ENCODE results near the gene DTX3.

Gene DTX3

DNA sequence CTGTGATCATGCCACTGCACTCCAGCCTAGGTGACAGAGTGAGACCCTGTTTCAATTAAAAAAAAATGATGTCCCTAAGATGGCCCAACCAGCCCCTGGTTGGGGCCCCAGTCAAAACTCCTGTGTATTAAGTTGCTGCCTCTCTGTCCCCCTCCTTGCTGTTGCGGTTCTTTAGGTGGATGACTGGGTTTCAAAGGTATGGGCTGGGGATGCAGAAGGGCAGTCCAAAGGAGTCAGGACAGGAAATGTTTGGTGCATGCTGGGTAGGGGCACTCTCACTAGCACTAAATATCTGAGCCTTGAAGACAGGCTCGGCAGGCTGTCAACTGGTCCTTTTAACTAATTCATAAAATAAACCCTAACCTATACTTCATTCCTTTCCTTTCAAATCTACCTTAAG lies 25.6 kb upstream of the DTX3 start:
- TF ChIP-seq GATA2 (IDR thresholded peaks at IDR 0.05; ENCODE audit: low read depth, low read length) (no peak), GATA3 (IDR thresholded peaks at IDR 0.05; ENCODE audit: low read depth, low read length) (no peak)

DNA sequence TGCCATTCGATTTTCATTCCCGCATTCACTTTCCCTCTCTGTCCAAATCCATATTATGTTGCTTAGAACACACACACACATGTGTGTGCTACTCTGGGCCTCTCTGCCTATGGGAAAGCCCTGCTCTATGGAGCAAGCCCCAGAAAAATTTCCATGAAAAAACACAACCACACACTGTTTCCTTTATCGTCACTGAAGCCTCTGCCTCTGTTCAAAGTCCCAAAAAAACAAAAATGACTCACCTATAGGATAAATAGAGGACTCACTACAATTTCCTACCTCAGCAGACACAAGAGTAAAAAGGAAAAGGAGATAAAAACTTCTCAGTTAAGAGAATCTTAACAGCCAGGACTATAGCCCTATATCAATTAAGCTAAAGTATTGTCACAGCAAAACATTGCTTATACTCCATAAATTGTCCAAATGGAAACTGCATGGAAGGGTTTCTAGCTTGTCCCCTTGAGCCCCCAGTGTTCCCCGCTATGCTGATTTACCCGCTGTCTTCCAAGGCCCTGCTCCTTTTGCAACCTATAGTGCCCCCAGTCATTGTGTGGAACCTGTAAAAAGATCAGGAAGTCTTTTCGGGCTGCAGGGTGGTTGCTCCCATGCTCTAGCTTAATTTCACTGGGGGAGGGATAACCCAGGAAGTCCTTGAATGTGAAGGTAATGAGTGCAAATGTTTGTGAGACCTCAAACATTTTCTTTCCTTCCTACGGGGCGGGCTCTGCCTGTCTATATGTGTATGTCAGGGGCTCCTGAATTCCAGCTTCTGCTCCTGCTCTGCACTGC lies 24.8 kb upstream of the DTX3 start:
- no peak for TF ChIP-seq GATA2 (IDR thresholded peaks at IDR 0.05; ENCODE audit: low read depth, low read length)
- no peak for TF ChIP-seq GATA3 (IDR thresholded peaks at IDR 0.05; ENCODE audit: low read depth, low read length)

DNA sequence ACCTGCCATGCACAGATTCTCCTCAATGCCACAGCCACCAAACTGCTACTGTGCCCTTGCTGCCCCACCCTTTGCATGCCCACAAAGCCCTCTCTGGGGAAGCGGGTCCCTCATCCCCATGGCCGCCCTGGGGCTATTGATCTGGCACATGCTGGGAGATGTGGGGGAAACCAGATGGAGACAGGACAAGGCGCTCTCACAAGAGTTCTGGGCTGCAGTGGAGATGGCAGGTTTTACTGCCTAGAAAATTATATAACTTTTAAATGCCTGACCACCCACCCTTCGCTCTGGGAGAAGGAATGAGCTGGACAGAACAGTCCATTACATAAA lies 24.2 kb upstream of the DTX3 start:
- TF ChIP-seq GATA2 (IDR thresholded peaks at IDR 0.05; ENCODE audit: low read depth, low read length) (no peak), GATA3 (IDR thresholded peaks at IDR 0.05; ENCODE audit: low read depth, low read length) (no peak)

DNA sequence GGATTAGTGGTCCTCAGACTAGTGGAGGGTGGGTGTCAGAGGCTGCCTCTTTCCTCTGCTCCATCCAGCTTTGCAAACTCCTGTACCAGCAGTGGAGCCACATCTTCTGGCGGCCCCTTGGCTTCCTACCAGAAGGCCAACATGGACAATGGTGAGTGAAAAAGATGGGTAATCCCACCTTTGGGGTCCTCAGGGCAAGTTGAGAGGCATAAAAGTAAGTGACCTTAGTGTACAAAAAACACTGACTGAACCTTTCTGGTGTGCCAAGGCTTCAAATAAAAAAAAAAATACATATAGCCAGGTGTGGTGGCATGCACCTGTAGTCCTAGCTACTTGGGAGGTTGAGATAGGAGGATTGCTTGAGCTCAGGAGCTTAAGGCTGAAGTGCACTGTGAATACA lies 22.8 kb upstream of the DTX3 start:
- no peak for TF ChIP-seq GATA2 (IDR thresholded peaks at IDR 0.05; ENCODE audit: low read depth, low read length)
- no peak for TF ChIP-seq GATA3 (IDR thresholded peaks at IDR 0.05; ENCODE audit: low read depth, low read length)

DNA sequence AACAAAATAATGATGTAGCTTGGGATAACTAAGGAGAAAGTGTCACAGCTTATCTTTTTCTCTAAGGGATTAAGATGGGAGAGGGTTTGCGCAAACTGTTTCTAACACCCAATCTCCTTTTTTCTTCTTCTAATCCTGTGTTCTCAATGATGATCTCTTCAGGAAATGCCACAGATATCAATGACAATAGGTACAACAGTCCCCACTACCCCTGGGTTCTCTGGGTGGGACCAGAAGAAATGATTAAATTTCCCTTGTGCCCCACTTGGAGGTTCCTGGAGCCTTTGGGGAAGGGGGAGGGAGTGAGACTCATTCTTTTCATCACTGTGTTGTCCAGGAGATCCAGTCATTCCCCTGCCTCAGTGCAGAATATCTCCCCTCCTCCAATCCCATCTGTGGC lies 22.2 kb upstream of the DTX3 start:
- no peak for TF ChIP-seq GATA3 (IDR thresholded peaks at IDR 0.05; ENCODE audit: low read depth, low read length)
- TF ChIP-seq GATA2 (IDR thresholded peaks at IDR 0.05; ENCODE audit: low read depth, low read length): no peak

DNA sequence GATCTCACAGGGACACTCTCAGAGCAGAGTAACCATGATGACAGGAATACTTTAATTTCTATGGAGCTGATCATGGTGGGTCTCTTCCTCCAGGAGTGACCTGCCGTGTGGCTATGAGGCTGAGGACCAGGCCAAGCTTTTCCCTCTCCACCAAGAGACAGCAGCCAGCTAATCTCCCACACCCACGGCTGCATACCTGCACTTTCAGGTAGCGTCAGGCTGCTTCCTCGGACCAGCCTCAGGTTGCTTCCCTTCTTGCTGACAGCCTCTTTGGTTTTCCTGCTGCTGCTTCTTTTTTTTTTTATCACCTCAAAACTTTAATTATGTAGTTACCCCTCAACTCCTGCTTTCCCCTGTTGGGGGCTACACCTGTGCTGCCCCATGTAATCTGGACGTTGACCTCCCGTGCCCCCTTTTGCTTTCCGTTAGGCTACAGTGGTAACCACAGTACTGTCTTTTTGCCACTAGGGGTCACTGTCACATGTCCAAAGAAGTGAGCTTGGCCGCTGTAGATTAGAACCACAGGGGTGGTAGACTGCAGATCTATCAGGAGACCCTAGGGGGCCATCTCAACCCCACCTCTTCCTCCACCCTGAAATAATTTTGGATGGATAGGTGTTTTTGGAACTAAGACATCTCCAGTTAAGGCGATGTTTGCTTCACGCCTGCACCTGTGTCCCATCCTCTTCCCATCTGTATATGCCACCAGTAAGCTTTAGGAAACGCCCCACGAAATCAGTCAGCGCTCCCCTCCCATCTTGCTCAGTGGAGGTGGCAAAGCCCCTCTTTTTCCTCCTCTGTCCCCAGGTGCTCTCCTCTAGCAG lies 21.4 kb upstream of the DTX3 start:
- TF ChIP-seq GATA3 (IDR thresholded peaks at IDR 0.05; ENCODE audit: low read depth, low read length): no peak
- TF ChIP-seq GATA2 (IDR thresholded peaks at IDR 0.05; ENCODE audit: low read depth, low read length): no peak

DNA sequence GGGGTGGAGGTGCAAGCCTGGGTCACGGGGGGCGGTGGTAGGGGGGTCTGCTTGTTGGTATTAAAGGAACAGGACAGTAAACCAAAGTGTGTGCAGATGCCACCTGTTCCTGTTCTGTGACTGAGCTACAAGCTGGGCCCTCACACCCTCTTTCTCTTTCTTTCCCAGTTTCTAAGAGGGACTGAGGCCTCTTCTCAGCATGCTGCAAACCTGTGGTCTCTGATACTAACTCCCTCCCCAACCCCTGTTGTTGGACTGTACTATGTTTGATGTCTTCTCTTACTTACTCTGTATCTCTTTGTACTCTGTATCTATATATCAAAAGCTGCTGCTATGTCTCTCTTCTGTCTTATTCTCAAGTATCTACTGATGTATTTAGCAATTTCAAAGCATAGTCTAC lies 20.6 kb upstream of the DTX3 start:
- TF ChIP-seq GATA2 (IDR thresholded peaks at IDR 0.05; ENCODE audit: low read depth, low read length) (no peak), GATA3 (IDR thresholded peaks at IDR 0.05; ENCODE audit: low read depth, low read length) (no peak)

DNA sequence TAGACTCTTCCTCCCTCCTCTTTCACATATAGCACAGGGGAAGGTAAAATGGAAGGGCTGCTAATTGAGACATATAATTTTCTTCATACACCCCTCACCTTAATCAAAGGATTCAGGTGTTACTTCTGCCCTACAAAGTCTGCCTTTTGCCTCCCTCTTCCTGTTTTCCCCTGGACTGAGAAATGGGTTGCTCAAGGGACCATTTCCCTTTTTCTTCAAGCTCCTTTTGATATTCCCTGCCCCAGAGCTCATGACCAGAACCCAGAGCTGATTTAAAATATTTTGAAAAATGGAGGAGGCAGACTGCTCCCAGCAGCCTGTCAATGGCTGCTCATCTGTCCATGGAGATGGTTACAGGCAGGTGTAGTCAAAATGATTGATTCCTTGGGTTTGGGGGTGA lies 19.9 kb upstream of the DTX3 start:
- no peak for TF ChIP-seq GATA2 (IDR thresholded peaks at IDR 0.05; ENCODE audit: low read depth, low read length)
- no peak for TF ChIP-seq GATA3 (IDR thresholded peaks at IDR 0.05; ENCODE audit: low read depth, low read length)

DNA sequence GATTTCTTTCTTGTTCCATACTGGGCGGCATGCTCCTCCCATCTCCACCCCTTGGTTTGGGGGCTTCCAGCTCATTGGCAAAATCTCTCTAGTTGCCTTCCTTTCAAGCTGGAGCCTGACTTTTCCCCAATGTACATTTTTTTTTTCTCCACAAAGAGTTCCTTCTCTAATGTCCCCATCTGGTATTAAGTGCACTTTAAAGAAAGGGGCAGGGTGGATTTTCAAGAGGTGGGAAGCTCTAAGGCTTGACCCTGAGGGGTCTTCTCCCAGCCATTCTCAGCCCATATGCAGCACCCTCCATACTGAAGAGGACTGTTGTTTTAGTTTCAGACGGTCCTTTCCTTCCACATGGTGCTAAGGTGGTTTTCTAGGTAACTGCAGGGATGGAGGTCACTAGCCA lies 19.5 kb upstream of the DTX3 start:
- TF ChIP-seq GATA2 (IDR thresholded peaks at IDR 0.05; ENCODE audit: low read depth, low read length) (no peak), GATA3 (IDR thresholded peaks at IDR 0.05; ENCODE audit: low read depth, low read length) (no peak)

DNA sequence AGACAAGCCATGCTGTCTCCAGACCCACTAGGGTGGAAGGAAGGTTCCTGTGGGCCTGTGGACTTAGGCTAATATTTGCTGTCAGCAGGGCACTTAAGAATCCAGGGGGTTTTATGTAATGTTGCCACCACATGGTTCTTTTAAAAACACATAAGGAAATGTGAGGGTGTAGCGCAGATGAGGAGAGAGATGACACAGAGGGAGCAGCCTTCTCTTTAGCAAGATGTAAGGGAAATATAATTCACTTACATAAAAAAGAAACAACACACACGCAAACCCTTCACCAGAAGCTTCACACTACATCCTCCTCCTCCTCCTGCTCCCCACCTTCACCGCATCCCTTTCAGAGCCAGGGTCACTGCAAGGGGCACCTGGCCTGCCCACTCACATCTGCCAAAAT lies 18.5 kb upstream of the DTX3 start:
- TF ChIP-seq GATA3 (IDR thresholded peaks at IDR 0.05; ENCODE audit: low read depth, low read length) (no peak), GATA2 (IDR thresholded peaks at IDR 0.05; ENCODE audit: low read depth, low read length) (no peak)

DNA sequence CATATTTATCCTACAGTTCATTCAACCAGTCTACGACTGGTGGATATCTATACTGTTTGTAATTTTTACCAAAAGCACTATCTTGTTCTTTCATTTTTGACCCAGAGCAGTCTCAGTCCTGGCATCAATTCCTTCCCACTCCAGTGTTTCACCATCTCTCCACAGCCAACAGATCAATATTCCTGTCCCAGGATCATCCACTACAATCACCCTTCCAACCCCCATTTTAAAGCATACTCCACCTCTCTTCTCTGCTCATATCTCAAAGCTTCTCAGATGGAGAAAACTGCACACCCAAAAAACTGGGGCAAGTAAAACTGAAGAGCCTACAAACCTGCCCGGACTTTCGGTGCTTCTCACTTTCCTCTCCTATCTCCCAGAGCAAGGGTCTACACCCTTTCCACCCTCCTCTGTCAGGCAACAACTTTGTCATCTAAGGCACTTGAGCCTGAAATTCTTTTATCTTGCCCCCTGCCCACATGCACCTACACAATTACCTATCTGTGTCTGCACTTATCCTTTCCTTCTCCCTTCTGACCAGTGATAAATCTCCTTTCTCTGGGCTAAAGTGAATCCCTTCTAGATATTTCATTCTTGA lies 17.7 kb upstream of the DTX3 start:
- TF ChIP-seq GATA2 (IDR thresholded peaks at IDR 0.05; ENCODE audit: low read depth, low read length): no peak
- no peak for TF ChIP-seq GATA3 (IDR thresholded peaks at IDR 0.05; ENCODE audit: low read depth, low read length)

DNA sequence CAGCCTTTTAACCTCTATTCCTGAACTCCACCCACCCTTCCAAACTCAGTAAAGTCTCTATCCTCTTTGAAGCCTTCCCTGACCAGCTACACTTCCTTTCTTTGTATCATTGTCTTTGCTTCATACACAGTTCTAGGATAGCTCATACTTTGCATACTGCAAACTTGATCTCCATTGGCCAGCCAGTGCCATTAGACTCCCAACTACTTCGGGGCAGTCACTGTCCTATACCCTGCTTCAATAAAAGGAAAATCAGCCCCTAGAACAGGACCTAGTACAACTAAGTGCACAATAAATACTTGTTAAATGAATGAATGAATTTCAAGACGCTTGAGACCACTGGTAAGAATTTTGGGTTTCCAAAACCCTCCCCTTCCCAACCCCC lies 14.2 kb upstream of the DTX3 start:
- TF ChIP-seq GATA3 (IDR thresholded peaks at IDR 0.05; ENCODE audit: low read depth, low read length): no peak
- TF ChIP-seq GATA2 (IDR thresholded peaks at IDR 0.05; ENCODE audit: low read depth, low read length): no peak

DNA sequence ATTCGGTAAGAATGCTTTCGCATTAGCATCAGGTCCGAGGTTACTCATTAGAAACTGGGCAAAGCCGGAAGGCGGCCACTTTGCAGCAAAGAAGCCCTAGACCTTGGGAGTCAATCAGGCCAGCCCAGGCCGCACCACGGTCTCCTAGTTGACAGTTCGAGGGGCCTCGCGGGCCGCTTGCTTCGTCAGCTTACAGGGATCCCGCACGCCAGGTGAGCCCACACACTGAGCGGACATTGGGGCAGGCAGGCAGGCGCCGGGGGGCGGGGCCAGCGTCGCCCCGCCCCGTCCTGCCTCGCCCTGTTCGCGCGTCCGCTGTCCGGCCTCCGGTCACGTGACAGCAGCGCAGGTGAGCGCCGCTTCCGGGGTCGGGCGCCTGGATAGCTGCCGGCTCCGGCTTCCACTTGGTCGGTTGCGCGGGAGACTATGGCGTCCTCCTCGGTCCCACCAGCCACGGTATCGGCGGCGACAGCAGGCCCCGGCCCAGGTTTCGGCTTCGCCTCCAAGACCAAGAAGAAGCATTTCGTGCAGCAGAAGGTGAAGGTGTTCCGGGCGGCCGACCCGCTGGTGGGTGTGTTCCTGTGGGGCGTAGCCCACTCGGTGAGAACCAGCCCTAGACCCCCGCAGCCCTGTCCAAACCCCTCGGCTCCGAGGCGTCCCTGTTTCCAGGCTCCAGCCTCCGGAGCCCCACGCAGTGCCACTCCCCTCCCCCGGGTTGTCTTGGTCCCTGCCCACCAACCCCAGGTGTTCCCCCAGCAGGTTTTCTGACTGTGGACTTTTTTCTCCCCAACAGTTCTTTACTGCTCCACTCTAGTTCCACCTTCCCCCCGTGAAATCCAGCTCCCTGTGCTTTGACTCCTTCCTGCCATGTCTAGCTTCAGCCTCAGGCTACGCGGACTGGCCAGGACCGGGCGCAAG lies 13.5 kb upstream of the DTX3 start, which contains the start of gene PIP4K2C:
TSS of gene PIP4K2C (plus strand) at position 329 of the 918 bp plus-strand sequence. CDS start at position 427, 98 bp downstream.
- TF ChIP-seq GATA3 (IDR thresholded peaks at IDR 0.05; ENCODE audit: low read depth, low read length) (no peak), GATA2 (IDR thresholded peaks at IDR 0.05; ENCODE audit: low read depth, low read length) (no peak)

Measured in SH-SY5Y (cell line).